Measurements from ENCODE around the gene VPREB3.

DNA sequence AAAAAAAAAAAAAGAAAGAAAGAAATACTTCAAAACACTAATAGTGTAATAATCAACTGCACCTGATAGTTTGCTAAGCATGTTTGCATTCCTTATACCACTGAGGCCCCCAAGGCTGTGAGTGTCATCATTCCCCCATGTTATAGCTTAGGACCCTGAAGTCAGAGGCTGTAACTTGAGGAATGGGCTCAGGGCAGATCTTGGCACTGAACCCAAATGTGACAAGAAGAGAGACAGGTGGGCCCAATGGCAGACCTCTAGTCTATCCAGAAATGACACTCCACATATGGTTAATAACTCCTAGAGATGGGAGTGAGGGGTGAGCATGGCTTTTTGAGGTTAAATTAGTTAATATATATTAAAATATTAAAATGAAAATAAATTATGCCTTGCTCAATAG lies 16.5 kb downstream of the VPREB3 start:
- TF ChIP-seq, protein P1, sequence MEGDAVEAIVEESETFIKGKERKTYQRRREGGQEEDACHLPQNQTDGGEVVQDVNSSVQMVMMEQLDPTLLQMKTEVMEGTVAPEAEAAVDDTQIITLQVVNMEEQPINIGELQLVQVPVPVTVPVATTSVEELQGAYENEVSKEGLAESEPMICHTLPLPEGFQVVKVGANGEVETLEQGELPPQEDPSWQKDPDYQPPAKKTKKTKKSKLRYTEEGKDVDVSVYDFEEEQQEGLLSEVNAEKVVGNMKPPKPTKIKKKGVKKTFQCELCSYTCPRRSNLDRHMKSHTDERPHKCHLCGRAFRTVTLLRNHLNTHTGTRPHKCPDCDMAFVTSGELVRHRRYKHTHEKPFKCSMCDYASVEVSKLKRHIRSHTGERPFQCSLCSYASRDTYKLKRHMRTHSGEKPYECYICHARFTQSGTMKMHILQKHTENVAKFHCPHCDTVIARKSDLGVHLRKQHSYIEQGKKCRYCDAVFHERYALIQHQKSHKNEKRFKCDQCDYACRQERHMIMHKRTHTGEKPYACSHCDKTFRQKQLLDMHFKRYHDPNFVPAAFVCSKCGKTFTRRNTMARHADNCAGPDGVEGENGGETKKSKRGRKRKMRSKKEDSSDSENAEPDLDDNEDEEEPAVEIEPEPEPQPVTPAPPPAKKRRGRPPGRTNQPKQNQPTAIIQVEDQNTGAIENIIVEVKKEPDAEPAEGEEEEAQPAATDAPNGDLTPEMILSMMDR (IDR thresholded peaks at IDR 0.05; ENCODE audit: low read length), result no peak
- no peak for TF ChIP-seq EZH2 (IDR thresholded peaks at IDR 0.05; ENCODE audit: borderline replicate concordance, low read length)
